ENCODE measurements around the gene IL6ST. TPM values are rescaled to one million over a fixed set of nuclear protein-coding genes. Genes with fewer than 3 reads are reported as not detected.

IL6ST gene
- total and polyA plus RNA-seq, 10 of the 15 experiments (the other 5 are each of a cell fraction or from before 2014, with no cell fraction given), result 1.5 to 139 (median 13.0) TPM

DNA sequence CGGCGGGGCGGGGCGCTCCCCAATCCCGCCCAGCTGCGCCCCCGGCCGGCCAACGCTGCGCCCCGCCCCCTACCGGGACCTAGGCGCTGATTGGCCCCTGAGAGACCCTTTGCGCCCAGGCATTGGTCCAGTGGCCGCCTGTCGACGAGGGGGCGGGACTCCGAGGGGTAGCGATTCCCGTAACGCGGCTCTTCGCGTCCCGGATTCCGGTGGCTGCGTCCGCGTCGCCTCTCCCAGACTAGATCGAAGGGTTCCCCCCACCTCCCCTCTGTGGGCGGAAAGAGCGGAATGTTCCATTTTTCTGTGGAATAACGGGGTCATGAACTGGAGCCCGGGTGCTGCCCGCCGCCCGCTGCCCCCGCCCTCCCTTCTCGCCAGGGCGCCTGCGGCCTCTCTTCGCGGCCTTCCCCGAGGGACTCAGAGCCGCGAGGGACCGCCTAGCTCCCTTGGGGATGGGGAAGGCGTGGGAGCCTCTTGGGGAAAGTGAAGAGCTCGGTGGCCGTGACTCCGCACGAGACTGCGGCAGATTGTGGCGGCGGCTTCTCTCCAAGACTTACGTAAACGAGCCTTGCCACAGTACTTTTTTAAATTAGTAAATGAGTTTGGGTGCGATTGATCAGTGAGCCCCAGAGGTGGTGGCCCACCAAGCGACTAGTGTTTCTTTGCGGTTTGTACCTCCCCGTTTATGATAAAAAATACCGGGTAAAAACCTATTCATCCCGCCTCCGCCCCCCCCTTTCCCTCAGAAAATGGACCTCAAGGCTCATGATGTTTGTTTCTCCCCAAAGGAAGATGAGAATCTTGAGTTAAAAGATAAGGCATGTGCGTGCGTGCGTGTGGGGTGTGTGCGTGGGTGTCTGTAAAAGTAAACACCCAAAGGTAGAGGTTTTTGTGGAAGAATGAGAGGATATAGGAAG, 493 bp upstream of the IL6ST start (continued):
- TF ChIP-seq, protein P1, sequence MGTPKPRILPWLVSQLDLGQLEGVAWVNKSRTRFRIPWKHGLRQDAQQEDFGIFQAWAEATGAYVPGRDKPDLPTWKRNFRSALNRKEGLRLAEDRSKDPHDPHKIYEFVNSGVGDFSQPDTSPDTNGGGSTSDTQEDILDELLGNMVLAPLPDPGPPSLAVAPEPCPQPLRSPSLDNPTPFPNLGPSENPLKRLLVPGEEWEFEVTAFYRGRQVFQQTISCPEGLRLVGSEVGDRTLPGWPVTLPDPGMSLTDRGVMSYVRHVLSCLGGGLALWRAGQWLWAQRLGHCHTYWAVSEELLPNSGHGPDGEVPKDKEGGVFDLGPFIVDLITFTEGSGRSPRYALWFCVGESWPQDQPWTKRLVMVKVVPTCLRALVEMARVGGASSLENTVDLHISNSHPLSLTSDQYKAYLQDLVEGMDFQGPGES (IDR thresholded peaks at IDR 0.05), result peak; percentile 71; the same call in 1 of the 2 replicates
- TF ChIP-seq GATAD2B (conservative IDR thresholded peaks at IDR 0.05; ENCODE audit: low read depth) (peak; percentile 100), PAX8 (IDR thresholded peaks at IDR 0.05) (no peak), ZNF24 (IDR thresholded peaks at IDR 0.05) (0 out of 2 replicates have a peak, but pooled peaks have one; percentile 28), ZNF217 (IDR thresholded peaks at IDR 0.05) (no peak), KAT2A (conservative IDR thresholded peaks at IDR 0.05; ENCODE audit: control insufficient read depth, low read depth, low read length) (no peak), MXI1 (IDR thresholded peaks at IDR 0.05; ENCODE audit: low read depth, low read length) (peak; percentile 2; the same call in 1 of the 2 replicates), MEF2A (IDR thresholded peaks at IDR 0.05; ENCODE audit: insufficient read depth, low read depth, low read length) (0 out of 2 replicates have a peak, but pooled peaks have one; percentile 35), JUNB (IDR thresholded peaks at IDR 0.05) (peak; percentile 18; the same call in 1 of the 2 replicates), BACH1 (IDR thresholded peaks at IDR 0.05; ENCODE audit: borderline replicate concordance) (peak; percentile 84), GABPA (IDR thresholded peaks at IDR 0.05; ENCODE audit: low read depth) (no peak), NR2C1 (IDR thresholded peaks at IDR 0.05) (peak; percentile 24; the same call in 1 of the 2 replicates), RAD21 (IDR thresholded peaks at IDR 0.05; ENCODE audit: insufficient read depth, low read depth, low read length) (no peak), NR2C2 (IDR thresholded peaks at IDR 0.05; ENCODE audit: borderline replicate concordance, control insufficient read depth, insufficient read length, low read depth) (no peak), HDGF (IDR thresholded peaks at IDR 0.05) (peak; percentile 46; the same call in 1 of the 2 replicates), EZH2 (IDR thresholded peaks at IDR 0.05; ENCODE audit: borderline replicate concordance, control insufficient read depth, low read depth, low read length) (no peak), TAF1 (IDR thresholded peaks at IDR 0.05; ENCODE audit: borderline replicate concordance, low read depth, low read length) (0 out of 2 replicates have a peak, but pooled peaks have one; percentile 20), BHLHE40 (IDR thresholded peaks at IDR 0.05; ENCODE audit: borderline replicate concordance in 1 of 2, low read depth in 2 of 2, low read length in 1 of 2) (peak; percentile 99 to 100), KDM1A (IDR thresholded peaks at IDR 0.05; ENCODE audit: borderline replicate concordance) (no peak), RFX5 (IDR thresholded peaks at IDR 0.05; ENCODE audit: low read depth, low read length) (no peak), YBX1 (IDR thresholded peaks at IDR 0.05) (peak; percentile 99), MYB (IDR thresholded peaks at IDR 0.05; ENCODE audit: borderline replicate concordance, low read depth, low read length) (no peak)
- TF ChIP-seq, protein P2, sequence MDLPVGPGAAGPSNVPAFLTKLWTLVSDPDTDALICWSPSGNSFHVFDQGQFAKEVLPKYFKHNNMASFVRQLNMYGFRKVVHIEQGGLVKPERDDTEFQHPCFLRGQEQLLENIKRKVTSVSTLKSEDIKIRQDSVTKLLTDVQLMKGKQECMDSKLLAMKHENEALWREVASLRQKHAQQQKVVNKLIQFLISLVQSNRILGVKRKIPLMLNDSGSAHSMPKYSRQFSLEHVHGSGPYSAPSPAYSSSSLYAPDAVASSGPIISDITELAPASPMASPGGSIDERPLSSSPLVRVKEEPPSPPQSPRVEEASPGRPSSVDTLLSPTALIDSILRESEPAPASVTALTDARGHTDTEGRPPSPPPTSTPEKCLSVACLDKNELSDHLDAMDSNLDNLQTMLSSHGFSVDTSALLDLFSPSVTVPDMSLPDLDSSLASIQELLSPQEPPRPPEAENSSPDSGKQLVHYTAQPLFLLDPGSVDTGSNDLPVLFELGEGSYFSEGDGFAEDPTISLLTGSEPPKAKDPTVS (IDR thresholded peaks at IDR 0.05; ENCODE audit: low read depth, low read length), result 0 out of 2 replicates have a peak, but pooled peaks have one; percentile 46
- TF ChIP-seq, protein P3, sequence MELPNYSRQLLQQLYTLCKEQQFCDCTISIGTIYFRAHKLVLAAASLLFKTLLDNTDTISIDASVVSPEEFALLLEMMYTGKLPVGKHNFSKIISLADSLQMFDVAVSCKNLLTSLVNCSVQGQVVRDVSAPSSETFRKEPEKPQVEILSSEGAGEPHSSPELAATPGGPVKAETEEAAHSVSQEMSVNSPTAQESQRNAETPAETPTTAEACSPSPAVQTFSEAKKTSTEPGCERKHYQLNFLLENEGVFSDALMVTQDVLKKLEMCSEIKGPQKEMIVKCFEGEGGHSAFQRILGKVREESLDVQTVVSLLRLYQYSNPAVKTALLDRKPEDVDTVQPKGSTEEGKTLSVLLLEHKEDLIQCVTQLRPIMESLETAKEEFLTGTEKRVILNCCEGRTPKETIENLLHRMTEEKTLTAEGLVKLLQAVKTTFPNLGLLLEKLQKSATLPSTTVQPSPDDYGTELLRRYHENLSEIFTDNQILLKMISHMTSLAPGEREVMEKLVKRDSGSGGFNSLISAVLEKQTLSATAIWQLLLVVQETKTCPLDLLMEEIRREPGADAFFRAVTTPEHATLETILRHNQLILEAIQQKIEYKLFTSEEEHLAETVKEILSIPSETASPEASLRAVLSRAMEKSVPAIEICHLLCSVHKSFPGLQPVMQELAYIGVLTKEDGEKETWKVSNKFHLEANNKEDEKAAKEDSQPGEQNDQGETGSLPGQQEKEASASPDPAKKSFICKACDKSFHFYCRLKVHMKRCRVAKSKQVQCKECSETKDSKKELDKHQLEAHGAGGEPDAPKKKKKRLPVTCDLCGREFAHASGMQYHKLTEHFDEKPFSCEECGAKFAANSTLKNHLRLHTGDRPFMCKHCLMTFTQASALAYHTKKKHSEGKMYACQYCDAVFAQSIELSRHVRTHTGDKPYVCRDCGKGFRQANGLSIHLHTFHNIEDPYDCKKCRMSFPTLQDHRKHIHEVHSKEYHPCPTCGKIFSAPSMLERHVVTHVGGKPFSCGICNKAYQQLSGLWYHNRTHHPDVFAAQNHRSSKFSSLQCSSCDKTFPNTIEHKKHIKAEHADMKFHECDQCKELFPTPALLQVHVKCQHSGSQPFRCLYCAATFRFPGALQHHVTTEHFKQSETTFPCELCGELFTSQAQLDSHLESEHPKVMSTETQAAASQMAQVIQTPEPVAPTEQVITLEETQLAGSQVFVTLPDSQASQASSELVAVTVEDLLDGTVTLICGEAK (IDR thresholded peaks at IDR 0.05; ENCODE audit: borderline replicate concordance), result no peak; the same call in 1 of the 2 replicates
